Activated CD4-positive, CD25-positive, alpha-beta regulatory T cell (primary cell): ENCODE results near the gene SRGN.

Source experiments
- DNase-seq, 4 experiments: peaks; one replicate each; lab custom pipeline; 2025; lab: John Stamatoyannopoulos, UW

Gene SRGN

GRCh38 chr10:69061305-69062161, 26.4 kb upstream of the SRGN start:
- DNase-seq = no peak

DNA sequence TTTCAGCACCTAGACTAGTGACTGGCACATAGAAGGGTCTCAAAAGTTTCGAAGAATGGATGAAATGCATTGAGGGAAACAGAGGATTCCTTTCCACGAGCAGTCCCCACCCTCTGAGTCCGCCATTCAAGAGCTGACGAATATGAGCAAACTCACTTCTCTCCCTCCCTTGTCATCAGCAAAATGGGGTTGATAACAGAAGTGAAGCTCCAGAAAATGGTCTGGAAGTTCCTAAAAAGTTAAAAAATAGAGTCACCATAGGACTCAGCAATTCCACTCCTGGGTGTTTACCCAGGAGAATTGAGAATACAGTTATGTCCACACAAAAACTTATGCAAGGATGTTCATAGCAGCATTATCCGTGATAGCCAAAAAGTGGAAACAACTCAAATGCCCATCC, 25.0 kb upstream of the SRGN start:
- no peak for DNase-seq

GRCh38 chr10:69064762-69065328, 23.1 kb upstream of the SRGN start:
- no peak for DNase-seq

DNA sequence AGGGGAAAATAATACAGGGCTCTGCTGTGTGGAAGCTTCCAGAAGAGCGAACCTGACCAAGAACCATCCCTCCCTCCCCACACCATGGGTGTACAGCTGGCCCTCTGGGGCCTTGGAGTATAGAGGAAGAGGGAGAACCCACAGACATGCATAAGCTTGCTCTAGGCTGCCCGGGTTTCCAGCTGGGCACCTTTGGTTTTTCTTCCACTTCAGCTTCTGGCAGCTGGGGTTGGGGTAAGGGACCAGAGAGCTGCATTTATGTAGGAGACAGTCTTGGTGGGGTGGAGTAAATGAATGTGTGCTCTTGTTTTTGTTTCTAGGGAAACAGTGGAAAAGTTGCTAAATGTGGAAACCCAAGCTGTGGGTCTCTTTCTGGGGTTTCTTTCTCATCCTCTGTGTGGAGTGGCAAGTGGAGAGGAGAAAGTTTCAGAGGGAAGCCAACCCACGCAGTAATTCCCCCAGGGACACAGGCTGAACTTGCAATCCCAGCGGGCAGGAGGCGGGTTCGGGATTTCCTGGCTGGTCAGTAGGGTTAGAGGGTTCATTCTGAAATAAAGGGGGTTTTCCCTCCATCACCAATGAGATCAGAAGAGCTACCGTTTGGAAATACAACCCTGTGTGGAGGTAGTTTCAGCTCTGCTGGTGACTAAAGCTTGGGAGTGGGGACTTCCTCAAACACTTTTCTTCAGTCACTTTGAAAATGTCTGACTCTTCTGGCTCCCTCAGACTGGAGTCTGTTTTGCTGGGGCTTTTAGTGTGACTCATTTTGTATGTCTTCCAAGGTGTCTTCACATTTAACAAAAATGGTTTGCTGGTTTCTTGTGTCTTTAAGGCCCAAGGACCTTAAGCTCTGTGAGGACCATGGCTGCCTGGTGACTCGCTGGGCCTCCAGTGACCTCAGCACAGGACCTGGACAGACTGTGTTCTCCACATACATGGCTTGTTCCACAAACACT, 22.2 kb upstream of the SRGN start:
- DNase-seq = no peak

GRCh38 chr10:69067189-69067588, 20.7 kb upstream of the SRGN start:
- no peak for DNase-seq

DNA sequence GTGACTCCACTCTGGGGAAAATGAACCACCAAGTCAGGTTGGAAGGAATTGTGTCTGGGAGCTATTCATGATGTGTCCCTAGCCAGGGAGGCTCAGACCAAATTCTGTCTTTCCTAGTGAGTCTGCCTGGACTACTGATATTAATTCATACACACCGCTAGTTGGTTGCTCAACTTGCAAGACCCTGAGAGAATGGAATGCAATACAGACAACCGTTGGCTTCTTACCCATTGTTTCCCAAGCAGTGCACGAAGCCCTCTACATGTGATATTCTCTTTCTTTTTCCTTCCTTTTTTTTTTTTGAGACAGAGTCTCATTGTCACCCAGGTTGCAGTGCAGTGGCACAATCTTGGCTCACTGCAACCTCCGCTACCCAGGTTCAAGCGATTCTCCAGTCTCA, 19.4 kb upstream of the SRGN start:
- no peak for DNase-seq

DNA sequence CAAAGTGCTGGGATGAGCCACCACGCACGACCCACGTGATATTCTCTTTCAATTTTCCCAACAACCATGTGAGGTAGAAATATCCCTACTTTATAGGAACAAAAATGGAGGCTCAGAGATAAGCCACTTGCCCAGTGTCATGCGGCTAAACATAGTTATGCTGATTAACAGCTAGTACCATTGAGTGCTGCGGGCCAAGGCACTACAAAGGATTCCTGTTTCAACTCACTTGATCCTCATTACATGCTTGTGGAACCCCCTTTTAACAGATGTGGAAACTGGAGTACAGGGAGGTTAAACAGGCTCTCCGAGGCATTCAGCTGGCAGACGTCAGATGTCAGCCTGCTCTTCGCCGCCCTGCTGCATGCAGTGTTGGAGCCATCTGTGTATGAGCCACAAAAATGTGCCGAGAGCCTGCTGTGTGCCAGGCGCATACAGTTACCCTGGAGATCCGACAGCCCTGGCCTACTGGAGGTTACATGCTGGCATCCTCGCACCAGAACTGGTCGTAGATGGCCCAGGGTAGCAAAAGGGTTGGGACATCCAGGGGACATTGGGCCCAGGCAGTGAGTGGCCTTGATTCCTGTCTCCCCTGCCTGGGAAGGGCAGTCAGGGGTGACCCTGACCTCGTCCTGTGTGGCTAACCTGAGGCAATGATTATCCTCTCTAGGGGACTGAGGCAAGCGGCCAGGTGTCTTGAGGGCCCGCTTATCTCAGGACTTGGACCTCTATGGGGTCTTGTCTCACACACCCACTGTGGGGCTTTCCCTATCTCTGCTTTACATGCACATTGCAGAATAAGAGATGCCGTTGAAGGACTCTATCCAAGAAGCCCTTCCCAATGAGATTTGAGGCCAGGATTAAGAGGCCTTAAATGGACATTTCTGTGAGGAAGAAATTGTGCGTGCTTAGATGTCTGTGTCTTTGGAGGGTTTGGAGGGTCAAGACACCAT, 18.5 kb upstream of the SRGN start:
- no peak for DNase-seq

DNA sequence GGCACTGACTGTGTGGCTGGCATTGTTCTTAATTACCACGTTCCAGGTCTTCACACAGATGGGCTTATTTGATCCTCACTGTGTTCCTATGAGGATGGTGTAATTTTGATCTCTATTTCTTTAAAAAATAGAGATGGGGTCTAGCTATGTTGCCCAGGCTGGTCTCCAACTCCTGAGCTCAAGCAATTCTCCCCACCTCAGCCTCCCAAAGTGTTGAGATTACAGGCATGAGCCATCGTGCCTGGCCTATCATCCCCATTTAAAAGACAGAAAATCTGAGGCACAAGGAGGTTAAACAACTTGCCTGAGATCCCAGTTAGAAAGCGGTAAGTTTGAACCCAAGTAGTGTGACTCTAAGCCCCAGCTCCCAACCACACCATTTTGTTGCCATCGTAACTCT, 17.0 kb upstream of the SRGN start:
- DNase-seq = no peak

DNA sequence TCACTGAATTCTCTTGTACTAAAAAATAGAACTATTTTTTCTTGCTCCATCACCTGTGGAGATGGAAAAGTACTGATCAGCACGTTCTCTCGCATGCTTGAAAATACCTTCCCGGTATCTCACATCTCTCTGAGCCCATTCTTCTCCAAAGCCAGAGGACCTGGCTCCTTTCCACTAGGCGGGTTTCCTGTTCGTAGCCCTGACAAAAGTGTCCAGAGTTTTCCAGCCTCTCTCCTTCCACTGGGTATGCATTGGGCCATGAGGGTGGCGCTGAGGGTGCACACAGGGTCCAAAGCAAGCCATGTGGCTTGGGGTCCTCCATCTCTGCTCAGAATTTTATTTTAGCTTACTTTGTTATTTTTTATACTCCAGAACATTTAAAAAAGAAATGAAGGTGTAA, 16.3 kb upstream of the SRGN start:
- DNase-seq = no peak

DNA sequence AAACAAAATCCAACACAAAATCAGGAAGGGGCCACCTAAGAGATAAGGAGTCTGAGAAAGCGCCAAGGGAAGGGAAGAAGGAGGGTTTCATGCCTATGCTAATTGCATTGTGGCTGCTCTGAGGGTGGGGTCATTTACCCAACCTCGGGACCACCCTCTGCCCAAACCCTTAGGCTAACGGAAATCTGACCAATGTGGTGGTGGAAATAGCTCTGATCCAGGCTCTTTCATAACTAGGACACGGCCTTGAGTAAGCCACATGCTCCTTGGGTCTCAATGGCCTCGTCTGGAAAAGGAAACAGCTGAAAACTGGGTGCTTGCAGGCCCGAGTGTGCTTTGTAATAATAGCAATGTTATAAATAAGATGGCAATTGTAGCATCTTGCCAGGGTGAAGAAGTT, 14.9 kb upstream of the SRGN start:
- no peak for DNase-seq

DNA sequence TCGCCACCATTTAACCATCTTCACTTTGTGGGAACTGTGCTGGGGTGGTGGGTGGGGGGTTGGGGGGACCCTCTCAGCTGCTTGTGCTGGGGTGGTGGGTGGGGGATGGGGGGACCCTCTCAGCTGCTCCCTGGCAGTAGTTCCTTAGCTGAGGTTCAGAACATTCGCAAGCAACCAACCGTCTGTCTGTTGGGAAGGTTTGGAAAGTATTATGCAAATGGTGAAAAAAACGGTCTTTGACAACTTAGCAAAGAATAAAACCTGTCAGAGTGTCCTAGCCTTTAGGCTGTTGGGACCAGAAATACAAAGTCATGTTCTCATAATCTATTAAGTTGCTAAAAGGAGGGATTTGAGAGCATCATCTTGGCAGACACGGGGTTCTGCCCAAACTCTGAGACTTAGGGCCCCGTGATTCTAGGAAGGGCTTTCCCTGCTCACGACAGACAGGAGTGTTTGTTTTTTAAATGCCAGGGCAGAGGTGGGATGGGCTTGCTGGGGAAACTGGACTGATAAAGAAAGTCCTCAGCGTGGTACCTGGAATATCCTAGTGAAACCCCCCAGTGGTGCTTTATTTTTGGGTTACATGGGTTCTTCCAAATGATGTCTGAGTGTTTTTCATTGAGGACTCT, 14.1 kb upstream of the SRGN start:
- DNase-seq = no peak

DNA sequence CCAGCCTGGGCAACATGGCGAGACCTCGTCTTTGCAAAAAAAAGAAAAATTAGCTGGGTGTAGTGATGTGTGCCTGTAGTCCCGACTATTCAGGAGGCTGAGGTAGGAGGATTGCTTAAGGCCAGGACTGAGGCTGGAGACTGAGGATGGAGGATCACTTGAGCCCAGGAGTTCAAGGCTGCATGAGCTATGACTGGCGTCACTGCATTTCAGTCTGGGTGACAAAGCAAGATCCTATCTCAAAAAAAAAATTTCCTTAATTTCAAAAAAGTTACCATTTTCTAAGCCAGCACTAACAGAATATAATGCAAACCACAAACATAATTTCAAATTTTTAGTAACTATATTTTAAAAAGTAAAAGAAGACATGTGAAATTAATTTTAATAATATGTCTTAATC, 13.4 kb upstream of the SRGN start:
- DNase-seq = no peak

DNA sequence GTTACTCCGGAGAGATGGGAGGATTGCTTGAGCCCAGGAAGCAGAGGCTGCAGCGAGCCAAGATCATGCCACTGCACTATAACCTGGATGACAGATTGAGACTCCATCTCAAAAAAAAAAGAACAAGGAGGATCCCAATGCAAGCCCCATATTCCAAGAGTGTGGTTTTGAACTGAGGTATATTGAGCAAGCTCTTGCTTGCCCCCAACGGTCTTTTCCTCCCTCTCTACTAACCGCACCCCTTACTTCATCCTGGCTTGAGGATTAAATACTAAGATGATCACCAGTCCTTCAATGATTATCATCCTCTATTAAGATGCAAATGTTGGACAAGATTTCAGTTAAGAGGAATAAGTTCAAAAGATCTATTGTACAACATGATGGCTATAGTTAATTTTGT, 12.5 kb upstream of the SRGN start:
- DNase-seq = no peak

GRCh38 chr10:69078311-69078710, 9.6 kb upstream of the SRGN start:
- no peak for DNase-seq

DNA sequence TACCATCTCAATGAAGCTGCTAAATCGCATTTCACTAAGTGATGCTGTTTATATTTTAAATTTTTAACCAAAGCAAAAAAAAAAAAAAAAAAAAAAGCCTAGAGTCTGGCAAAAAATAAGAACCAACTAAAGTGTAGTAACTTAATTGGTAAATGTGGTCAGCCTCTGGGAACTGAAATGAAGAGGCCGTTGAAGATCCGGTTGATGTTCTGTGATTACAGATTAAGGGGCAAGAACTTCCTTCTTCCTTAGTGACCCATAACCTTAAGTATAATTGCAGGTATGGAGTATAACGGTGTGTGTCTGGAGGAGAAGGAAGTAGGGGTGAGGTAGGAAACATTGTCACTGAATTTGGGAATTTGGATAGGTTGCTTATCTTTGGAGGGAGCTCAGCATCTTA, 7.7 kb upstream of the SRGN start:
- DNase-seq = no peak

DNA sequence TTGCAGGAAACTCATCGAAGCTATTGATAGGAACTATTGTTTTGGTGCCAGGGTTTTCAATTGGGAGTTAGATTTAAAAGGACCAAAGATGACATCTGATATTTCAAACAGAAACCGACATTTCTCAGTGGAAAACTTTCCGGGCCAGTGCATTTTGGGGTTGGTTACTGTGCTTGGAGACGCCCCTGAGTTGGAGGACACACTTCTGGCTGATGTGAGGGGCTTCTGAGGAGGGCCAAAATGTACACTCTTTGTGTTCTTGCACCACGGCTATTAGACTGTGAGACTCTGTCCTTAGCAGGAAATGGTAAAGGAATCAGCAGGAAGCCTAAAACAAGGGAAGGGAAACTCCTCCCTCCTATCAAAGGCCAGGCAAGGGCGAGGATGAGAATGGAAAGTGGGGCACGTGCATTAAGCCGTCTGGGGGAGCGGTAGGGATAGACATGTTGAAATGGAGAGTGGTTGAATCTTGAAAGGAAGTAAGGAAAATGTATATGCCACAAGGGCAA, 1.8 kb upstream of the SRGN start:
- DNase-seq = no peak

DNA sequence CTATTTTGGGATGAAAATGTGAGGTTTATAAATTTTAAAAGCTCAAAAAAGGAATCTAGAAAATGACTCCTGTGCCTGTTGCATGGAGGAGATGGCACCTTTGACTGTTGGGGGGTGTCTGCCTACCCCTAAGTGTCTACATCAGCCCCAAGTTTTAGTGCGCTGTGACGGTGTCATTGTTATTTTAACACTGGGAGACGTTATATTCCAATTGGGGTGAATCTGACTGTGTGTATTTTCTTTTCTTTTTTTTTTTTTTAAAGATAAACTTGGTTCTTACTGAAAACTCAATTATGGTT, 517 bp downstream of the SRGN start:
- DNase-seq = no peak

DNA sequence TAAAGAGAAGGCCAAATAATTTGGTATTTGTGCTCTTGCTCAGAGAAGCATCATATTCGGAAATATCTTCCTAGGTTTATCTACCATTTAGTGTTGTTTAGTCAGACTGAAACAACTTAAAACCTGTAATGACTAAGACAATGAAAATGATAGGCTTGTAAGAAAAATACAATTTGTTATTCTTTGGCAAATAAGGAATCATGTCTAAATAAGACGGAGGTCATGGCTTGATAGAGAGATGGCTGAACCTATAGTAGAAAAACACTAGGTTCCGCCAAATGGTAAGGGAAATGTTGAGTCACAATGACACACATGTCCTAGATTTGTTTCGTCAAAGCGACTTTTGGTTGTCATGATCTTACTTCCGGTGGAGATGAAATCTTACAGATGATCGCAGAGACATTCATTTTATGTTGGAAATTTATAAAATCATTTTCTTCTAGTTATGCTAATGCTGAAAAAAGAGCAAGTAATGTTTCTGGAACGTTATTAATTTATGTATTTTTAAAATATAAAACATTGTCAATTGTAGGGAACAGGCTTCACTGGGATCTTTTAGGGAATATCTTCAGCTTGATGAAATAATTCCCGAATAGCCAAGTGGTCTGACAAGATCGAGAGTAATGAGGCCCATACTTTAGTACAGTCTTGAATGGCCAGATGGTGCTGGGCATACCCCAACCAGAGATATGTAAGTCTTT, 1.0 kb downstream of the SRGN start:
- no peak for DNase-seq

- DNase-seq = peak in 2 of 4 experiments; percentile 19 to 37
Measured at GRCh38 chr10:69089638-69090599, 2.0 kb downstream of the SRGN start.
